ENCODE data around the gene NFIX.

DNA sequence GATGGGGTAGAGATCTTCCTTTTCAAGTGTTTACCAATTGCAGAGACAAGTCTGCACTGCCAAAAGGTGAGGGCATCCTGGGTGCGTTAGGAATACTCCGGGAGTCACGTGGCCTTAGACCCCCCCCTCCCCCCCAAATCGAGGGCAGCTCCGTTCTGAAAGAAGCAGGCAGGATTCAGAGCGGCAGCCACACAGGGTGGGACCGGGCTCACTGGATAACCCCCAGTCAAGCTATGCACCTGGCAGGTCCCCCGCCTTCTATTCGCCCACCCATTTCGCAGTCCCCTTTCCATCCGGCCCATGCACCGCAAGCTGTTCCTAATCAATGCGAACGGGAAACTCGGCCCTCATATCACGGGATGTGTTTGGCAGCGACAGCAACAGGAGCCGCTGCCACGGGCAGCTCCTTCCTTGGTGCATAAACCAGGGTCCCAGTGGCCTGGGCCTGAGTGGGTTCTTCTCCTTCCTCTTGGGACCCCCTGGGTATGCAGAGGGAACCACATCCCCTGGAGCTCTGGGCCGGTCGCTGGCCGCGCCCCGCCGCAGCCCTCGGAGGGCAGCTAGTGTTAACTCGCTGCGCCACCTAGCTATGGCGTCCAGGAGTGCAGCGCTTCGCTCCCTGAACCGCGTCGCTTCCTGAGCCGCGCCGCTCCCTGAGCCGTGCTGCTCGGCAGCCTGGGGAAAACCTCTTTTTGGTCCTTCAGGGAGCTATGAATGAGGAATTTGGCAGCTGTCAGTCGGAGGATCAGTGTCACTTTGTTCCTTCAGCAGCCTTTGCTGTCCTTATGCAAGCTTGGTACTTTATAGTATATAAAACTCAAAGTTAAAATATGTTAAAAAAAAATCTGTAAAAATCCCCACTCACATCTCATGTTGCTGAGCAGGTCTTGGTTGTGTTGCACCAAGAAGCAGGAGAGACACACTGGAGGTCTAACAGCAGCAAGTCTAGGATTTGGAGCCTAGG is 66.0 kb downstream of the NFIX start:
- TF ChIP-seq, protein P1, sequence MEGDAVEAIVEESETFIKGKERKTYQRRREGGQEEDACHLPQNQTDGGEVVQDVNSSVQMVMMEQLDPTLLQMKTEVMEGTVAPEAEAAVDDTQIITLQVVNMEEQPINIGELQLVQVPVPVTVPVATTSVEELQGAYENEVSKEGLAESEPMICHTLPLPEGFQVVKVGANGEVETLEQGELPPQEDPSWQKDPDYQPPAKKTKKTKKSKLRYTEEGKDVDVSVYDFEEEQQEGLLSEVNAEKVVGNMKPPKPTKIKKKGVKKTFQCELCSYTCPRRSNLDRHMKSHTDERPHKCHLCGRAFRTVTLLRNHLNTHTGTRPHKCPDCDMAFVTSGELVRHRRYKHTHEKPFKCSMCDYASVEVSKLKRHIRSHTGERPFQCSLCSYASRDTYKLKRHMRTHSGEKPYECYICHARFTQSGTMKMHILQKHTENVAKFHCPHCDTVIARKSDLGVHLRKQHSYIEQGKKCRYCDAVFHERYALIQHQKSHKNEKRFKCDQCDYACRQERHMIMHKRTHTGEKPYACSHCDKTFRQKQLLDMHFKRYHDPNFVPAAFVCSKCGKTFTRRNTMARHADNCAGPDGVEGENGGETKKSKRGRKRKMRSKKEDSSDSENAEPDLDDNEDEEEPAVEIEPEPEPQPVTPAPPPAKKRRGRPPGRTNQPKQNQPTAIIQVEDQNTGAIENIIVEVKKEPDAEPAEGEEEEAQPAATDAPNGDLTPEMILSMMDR (IDR thresholded peaks at IDR 0.05) = peak; percentile 94 to 98 (median 95)
- TF ChIP-seq POLR2A (IDR thresholded peaks at IDR 0.05) = peak in 1 of 2 donors; percentile 12

Data from adrenal gland (tissue), 5 donors.